Ovary (tissue), 3 donors: ENCODE data around the gene GRK4.

Experiments
- EP300 ChIP-seq: sonication (generic); formaldehyde crosslinking; IDR thresholded peaks from one replicate; pipeline ENCODE4 v1.6.1; 2017; ENCODE audit warnings: antibody characterized with exemption
- POLR2A ChIP-seq: fragments of 450-650 bp; IDR thresholded peaks from one replicate; pipeline ENCODE4 v1.6.1; 2017; ENCODE audit warnings: antibody characterized with exemption, mild to moderate bottlenecking, moderate library complexity
- TF ChIP-seq, protein P1 (sequence below), 3 donors: fragments of 450-650 bp in 2 of 3; fragments of 200-600 bp in 1 of 3; IDR thresholded peaks; one replicate each; pipeline versions ENCODE4 v1.5.1 to v1.8.0; 2016 to 2022; ENCODE audit warnings: antibody characterized with exemption in 3 of 3, mild to moderate bottlenecking in 1 of 3
- donor health status: DM: no; HTN: no; CAD: no.

DNA sequence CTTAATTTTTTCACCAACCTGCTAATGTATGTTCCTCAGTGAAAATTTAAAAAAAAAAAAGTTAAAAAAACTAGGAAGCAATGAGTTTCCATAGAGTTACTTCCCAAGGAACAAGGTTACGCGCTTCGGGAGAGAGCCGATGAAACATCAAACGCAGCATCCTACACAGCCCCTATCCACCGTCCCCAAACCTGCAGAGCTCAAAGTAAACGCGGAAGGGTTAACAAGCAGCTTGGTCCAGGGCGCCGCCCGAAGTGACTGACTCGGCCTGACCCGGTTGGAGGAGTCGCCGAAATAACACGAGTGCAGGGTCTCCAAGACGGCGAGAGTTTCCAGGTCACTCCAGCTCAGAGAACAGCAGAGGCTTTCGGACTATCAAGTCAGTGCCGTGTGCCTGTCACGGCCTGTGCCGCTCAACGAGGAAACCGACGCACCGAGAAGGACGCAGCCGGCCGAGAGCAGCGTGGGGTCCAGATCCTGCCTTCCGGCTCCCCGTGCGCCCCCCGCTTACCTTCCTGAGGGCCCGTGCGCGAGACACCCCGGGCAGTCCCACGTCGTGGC, 677 bp upstream of the GRK4 start:
- TF ChIP-seq POLR2A, result no peak
- TF ChIP-seq, protein P1, sequence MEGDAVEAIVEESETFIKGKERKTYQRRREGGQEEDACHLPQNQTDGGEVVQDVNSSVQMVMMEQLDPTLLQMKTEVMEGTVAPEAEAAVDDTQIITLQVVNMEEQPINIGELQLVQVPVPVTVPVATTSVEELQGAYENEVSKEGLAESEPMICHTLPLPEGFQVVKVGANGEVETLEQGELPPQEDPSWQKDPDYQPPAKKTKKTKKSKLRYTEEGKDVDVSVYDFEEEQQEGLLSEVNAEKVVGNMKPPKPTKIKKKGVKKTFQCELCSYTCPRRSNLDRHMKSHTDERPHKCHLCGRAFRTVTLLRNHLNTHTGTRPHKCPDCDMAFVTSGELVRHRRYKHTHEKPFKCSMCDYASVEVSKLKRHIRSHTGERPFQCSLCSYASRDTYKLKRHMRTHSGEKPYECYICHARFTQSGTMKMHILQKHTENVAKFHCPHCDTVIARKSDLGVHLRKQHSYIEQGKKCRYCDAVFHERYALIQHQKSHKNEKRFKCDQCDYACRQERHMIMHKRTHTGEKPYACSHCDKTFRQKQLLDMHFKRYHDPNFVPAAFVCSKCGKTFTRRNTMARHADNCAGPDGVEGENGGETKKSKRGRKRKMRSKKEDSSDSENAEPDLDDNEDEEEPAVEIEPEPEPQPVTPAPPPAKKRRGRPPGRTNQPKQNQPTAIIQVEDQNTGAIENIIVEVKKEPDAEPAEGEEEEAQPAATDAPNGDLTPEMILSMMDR (IDR thresholded peaks at IDR 0.05), result no peak
- no peak for TF ChIP-seq EP300
